ENCODE results near the gene TMEM129. TPM values are rescaled to one million over a fixed set of nuclear protein-coding genes. Genes with fewer than 3 reads are reported as not detected.

Gene TMEM129
- total and polyA plus RNA-seq, 10 of the 15 experiments (the other 5 are each of a cell fraction or from before 2014, with no cell fraction given) = 0.19 to 24.9 (median 13.2) TPM

GRCh38 chr4:1686440-1687036, 34.6 kb downstream of the TMEM129 start:
- Histone ChIP-seq H3K27me3 (replicated peaks in 1 of 2; ENCODE audit: control insufficient read depth in 2 of 2, insufficient read depth in 2 of 2, low read length in 1 of 2) (no peaks in the 10 kb centered on the region), H3K4me2 (ENCODE audit: control insufficient read depth, insufficient read depth) (no peak overlapping the region), H4K20me1 (ENCODE audit: control insufficient read depth, insufficient read depth) (no peaks in the 10 kb centered on the region), H3K79me2 (ENCODE audit: control insufficient read depth, insufficient read depth, low read length) (no peaks in the 10 kb centered on the region), H3K9ac (ENCODE audit: control insufficient read depth, insufficient read depth, low read length) (no peak overlapping the region), H3K27ac (ENCODE audit: control insufficient read depth, insufficient read depth) (no peak overlapping the region), H3K4me1 (ENCODE audit: control insufficient read depth, insufficient read depth, low read length) (peaks cover 11% of the 10 kb centered on the region), H2AFZ (ENCODE audit: control insufficient read depth, low read depth, low read length) (no peak overlapping the region), H3K36me3 (ENCODE audit: control insufficient read depth in 2 of 2, insufficient read depth in 2 of 2, low read length in 1 of 2) (peaks cover 5 to 11% of the 10 kb centered on the region in 2 experiments; a peak in 3 of 4 replicates), H3K4me3 (no peak overlapping the region), H3K9me3 (replicated peaks; ENCODE audit: control insufficient read depth, insufficient read depth, low read length) (no peaks in the 10 kb centered on the region)
- DNase-seq (ENCODE audit: low read depth, low spot score) = no peak
- ChIA-PET SMC1A (ENCODE audit: uncharacterized antibody, unreplicated experiment) (no interaction called here), CTCF (no interaction called here), POLR2A (no interaction called here), RAD21 (ENCODE audit: unreplicated experiment) (no interaction called here)
- no peak for FAIRE-seq
- TF ChIP-seq CHD2 (IDR thresholded peaks at IDR 0.05; ENCODE audit: borderline replicate concordance, low read depth, low read length) (no peak), GABPA (IDR thresholded peaks at IDR 0.05; ENCODE audit: low read depth) (no peak), POLR2AphosphoS2 (IDR thresholded peaks at IDR 0.05; ENCODE audit: low read depth, low read length) (no peak), CREB1 (IDR thresholded peaks at IDR 0.05; ENCODE audit: low read depth) (no peak), MXI1 (IDR thresholded peaks at IDR 0.05; ENCODE audit: low read depth, low read length) (no peak), RELB (IDR thresholded peaks at IDR 0.05; ENCODE audit: low read depth) (no peak), SREBF2 (IDR thresholded peaks at IDR 0.05; ENCODE audit: low read length) (no peak), CBX5 (IDR thresholded peaks at IDR 0.05; ENCODE audit: low read depth) (no peak), ZBTB40 (IDR thresholded peaks at IDR 0.05; ENCODE audit: borderline replicate concordance) (no peak), ZNF274 (IDR thresholded peaks at IDR 0.05; ENCODE audit: insufficient read depth, insufficient read length) (no peak), KAT2A (conservative IDR thresholded peaks at IDR 0.05; ENCODE audit: control insufficient read depth, low read depth, low read length) (no peak)
- TF ChIP-seq, protein P1, sequence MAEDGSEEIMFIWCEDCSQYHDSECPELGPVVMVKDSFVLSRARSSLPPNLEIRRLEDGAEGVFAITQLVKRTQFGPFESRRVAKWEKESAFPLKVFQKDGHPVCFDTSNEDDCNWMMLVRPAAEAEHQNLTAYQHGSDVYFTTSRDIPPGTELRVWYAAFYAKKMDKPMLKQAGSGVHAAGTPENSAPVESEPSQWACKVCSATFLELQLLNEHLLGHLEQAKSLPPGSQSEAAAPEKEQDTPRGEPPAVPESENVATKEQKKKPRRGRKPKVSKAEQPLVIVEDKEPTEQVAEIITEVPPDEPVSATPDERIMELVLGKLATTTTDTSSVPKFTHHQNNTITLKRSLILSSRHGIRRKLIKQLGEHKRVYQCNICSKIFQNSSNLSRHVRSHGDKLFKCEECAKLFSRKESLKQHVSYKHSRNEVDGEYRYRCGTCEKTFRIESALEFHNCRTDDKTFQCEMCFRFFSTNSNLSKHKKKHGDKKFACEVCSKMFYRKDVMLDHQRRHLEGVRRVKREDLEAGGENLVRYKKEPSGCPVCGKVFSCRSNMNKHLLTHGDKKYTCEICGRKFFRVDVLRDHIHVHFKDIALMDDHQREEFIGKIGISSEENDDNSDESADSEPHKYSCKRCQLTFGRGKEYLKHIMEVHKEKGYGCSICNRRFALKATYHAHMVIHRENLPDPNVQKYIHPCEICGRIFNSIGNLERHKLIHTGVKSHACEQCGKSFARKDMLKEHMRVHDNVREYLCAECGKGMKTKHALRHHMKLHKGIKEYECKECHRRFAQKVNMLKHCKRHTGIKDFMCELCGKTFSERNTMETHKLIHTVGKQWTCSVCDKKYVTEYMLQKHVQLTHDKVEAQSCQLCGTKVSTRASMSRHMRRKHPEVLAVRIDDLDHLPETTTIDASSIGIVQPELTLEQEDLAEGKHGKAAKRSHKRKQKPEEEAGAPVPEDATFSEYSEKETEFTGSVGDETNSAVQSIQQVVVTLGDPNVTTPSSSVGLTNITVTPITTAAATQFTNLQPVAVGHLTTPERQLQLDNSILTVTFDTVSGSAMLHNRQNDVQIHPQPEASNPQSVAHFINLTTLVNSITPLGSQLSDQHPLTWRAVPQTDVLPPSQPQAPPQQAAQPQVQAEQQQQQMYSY (CRISPR knock-in tag; IDR thresholded peaks at IDR 0.05) = no peak
- 67% methylated on average over 7 of the region's 7 CpGs for WGBS (ENCODE audit: insufficient coverage, insufficient replicate concordance, low lambda C conversion rate, missing lambda C conversion rate)
- intact Hi-C loops (cut with micrococcal nuclease; ENCODE audit: unreplicated experiment) = no loop called here
- in situ Hi-C loops (cut with MboI) = no loop called here
- ATAC-seq = no peak
- BruUV-seq (replicated peaks) = no TSS peak

All from GM12878 (cell line).